ENCODE results near the gene PUS1. TPM values are rescaled to one million over a fixed set of nuclear protein-coding genes. Genes with fewer than 3 reads are reported as not detected.
A peak's percentile ranks its signal among the peaks of the same experiment; 100 is the strongest.

Gene PUS1
- total RNA-seq, 1 experiment from 2014 or later = 103 TPM

DNA sequence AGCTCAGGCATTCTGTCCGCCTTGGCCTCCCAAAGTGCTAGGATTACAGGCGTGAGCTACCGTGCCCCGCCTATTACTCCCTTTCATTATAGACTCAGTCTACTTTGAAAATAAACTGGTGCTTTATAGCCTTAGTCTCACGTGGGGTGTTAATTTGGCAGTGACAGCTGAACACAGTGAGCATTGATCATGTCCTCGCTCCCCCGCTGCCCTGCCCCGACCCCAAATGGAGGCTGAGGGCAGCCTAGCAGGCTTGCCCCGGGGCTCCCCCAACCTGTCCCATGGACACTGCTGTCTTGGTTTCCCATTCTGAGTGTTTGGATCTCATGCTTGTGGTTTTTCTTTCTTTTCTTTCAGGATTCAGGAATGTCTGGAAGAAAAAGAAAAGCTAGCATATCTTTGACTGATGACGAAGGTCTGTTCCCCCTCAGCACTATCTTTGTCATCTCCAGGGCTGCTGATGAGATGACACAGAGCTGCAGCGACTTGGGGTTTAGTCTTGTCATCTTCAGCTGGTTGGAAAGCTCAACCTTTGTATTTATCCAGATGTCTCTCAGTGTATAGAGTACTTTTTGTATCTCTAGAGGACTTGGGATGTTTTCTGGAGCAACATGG, 62.8 kb downstream of the PUS1 start:
- peaks cover 50% of the 10 kb centered on the region for H3K4me1 ChIP-seq (ENCODE audit: insufficient read depth, low read length, poor library complexity, severe bottlenecking)
- no peak overlapping the region for H3K4me3 ChIP-seq (ENCODE audit: low read depth, low read length, poor library complexity, severe bottlenecking)
- intact Hi-C loops (cut with micrococcal nuclease; ENCODE audit: unreplicated experiment) = no loop called here
- peak overlapping the region; percentile 82 for H3K27ac ChIP-seq (ENCODE audit: low read depth, low read length, poor library complexity, severe bottlenecking)
- POLR2A ChIA-PET (ENCODE audit: low non-redundant PET) = interaction anchor here (0.6 kb wide), 1 partner anchor 49 kb away, joined by 3 read pairs; no protein-coding TSS in a partner anchor
- H3K36me3 ChIP-seq (ENCODE audit: insufficient read depth, low read length, poor library complexity, severe bottlenecking) = peaks cover 51% of the 10 kb centered on the region
- H3K9me3 ChIP-seq (ENCODE audit: low read depth, low read length, poor library complexity, severe bottlenecking) = no peaks in the 10 kb centered on the region
- TF ChIP-seq, protein P1, sequence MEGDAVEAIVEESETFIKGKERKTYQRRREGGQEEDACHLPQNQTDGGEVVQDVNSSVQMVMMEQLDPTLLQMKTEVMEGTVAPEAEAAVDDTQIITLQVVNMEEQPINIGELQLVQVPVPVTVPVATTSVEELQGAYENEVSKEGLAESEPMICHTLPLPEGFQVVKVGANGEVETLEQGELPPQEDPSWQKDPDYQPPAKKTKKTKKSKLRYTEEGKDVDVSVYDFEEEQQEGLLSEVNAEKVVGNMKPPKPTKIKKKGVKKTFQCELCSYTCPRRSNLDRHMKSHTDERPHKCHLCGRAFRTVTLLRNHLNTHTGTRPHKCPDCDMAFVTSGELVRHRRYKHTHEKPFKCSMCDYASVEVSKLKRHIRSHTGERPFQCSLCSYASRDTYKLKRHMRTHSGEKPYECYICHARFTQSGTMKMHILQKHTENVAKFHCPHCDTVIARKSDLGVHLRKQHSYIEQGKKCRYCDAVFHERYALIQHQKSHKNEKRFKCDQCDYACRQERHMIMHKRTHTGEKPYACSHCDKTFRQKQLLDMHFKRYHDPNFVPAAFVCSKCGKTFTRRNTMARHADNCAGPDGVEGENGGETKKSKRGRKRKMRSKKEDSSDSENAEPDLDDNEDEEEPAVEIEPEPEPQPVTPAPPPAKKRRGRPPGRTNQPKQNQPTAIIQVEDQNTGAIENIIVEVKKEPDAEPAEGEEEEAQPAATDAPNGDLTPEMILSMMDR (conservative IDR thresholded peaks at IDR 0.05; ENCODE audit: low read depth, low read length) = no peak
- no peak for TF ChIP-seq EZH2 (IDR thresholded peaks at IDR 0.05; ENCODE audit: borderline replicate concordance, low read depth, low read length, poor library complexity, severe bottlenecking)
- CTCF ChIA-PET = no interaction called here
- no peak for DNase-seq (ENCODE audit: low spot score)
- H3K27me3 ChIP-seq (replicated peaks; ENCODE audit: insufficient read depth, low read depth, low read length, poor library complexity) = no peaks in the 10 kb centered on the region
- no TSS peak for BruUV-seq (replicated peaks)

DNA sequence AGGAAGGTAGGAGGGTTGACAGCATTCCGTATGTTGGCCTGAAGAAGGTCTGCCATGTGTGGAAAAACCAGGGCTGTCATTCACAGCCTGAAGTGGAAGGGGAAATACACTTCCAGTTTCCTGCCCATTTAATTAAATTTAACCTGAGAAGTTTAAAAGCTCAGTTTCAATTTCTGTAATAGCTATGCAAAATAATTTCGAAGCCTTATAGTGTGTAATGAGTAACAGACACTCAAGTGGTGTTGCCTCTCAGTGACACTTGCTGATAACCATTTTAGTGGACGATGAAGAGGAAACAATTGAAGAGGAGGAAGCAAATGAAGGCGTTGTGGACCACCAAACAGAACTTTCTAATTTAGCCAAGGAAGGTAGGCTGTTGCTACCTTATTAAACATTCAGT, 65.5 kb downstream of the PUS1 start:
- intact Hi-C loops (cut with micrococcal nuclease; ENCODE audit: unreplicated experiment) = no loop called here
- TF ChIP-seq, protein P1 (conservative IDR thresholded peaks at IDR 0.05; ENCODE audit: low read depth, low read length) = no peak
- no peak for TF ChIP-seq EZH2 (IDR thresholded peaks at IDR 0.05; ENCODE audit: borderline replicate concordance, low read depth, low read length, poor library complexity, severe bottlenecking)
- CTCF ChIA-PET = interaction anchor here (0.5 kb wide), 1 partner anchor 240 kb away, joined by 7 read pairs; no protein-coding TSS in a partner anchor

More for the DNA sequence above, 65.5 kb downstream of the PUS1 start:
- no TSS peak for BruUV-seq (replicated peaks)
- no peak for DNase-seq (ENCODE audit: low spot score)
- H3K27ac ChIP-seq (ENCODE audit: low read depth, low read length, poor library complexity, severe bottlenecking) = no peak overlapping the region
- H3K4me1 ChIP-seq (ENCODE audit: insufficient read depth, low read length, poor library complexity, severe bottlenecking) = peaks cover 25% of the 10 kb centered on the region
- peaks cover 40% of the 10 kb centered on the region for H3K36me3 ChIP-seq (ENCODE audit: insufficient read depth, low read length, poor library complexity, severe bottlenecking)
- no peaks in the 10 kb centered on the region for H3K27me3 ChIP-seq (replicated peaks; ENCODE audit: insufficient read depth, low read depth, low read length, poor library complexity)
- POLR2A ChIA-PET (ENCODE audit: low non-redundant PET) = no interaction called here
- H3K9me3 ChIP-seq (ENCODE audit: low read depth, low read length, poor library complexity, severe bottlenecking) = no peaks in the 10 kb centered on the region
- no peak overlapping the region for H3K4me3 ChIP-seq (ENCODE audit: low read depth, low read length, poor library complexity, severe bottlenecking)

Other genes with a start within 250 kb of the PUS1 start
- gene SFSWAP, start 218.2 kb upstream of the PUS1 start, total RNA-seq (2021) = 65.4 and 66.4 TPM in 2 replicates
- 12.6 and 14.9 TPM in 2 replicates for gene MMP17, start 100.9 kb upstream of the PUS1 start, total RNA-seq (2021)
- gene ULK1, start 34.7 kb upstream of the PUS1 start, total RNA-seq (2021) = 56.1 and 57.3 TPM in 2 replicates
- 80.1 and 91.4 TPM in 2 replicates for gene EP400, start 20.7 kb downstream of the PUS1 start, total RNA-seq (2021)
- 35.4 and 38.9 TPM in 2 replicates for gene DDX51, start 215.0 kb downstream of the PUS1 start, total RNA-seq (2021)
- gene NOC4L, start 215.2 kb downstream of the PUS1 start, total RNA-seq (2021) = 43.0 and 46.9 TPM in 2 replicates

All from A673 (cell line).